Fibroblast of the aortic adventitia (primary cell): ENCODE measurements around the gene ELL2. TPM values are rescaled to one million over a fixed set of nuclear protein-coding genes. Genes with fewer than 3 reads are reported as not detected.

Experiments used
- DNase-seq: peaks from one replicate; pipeline ENCODE4 v3.0.0-alpha.2; 2010; ENCODE audit warnings: low read depth
- H3K4me3 ChIP-seq: 2 replicates; pipeline ENCODE4 v1.5.1; 2011; ENCODE audit warnings: low read depth, mild to moderate bottlenecking, control low read depth, low read length, moderate library complexity
- total RNA-seq: library from RNA; depleted of rRNA; stranded (reverse); fragments of >200 nt; gene quantifications from 2 replicates; pipeline ENCODE4 v1.2.3, GENCODE V29; 2012; ENCODE audit warnings: low replicate concordance
- TF ChIP-seq, protein P1 (sequence below): IDR thresholded peaks from 2 replicates; pipeline ENCODE4 v1.5.1; 2011; ENCODE audit warnings: mild to moderate bottlenecking, low read length, control low read depth, inconsistent platforms; ENCODE audit not compliant: insufficient read depth

ELL2 gene
- total RNA-seq, 1 donor = 51.1 TPM

DNA sequence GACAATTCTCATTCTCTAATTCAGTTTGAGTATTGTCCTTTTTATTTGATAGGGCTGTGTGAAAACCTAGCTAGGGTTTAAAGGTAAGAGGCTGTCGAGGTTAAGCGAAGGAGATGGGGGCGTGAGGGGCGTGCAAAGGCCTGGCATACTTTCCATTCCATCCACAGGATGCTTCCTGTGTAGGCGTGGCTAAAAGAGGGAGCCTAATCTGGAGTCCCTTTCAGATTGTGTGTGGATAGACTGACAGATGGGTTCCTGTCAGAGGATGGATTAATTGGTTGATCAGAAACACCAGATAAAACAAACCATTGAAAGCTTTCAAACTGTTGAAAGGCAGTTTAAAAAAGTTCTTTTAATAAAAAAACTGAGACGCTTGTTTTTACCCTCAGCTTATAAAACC lies 1.1 kb upstream of the ELL2 start:
- no peak for DNase-seq
- H3K4me3 ChIP-seq = no peak overlapping the region
- TF ChIP-seq, protein P1, sequence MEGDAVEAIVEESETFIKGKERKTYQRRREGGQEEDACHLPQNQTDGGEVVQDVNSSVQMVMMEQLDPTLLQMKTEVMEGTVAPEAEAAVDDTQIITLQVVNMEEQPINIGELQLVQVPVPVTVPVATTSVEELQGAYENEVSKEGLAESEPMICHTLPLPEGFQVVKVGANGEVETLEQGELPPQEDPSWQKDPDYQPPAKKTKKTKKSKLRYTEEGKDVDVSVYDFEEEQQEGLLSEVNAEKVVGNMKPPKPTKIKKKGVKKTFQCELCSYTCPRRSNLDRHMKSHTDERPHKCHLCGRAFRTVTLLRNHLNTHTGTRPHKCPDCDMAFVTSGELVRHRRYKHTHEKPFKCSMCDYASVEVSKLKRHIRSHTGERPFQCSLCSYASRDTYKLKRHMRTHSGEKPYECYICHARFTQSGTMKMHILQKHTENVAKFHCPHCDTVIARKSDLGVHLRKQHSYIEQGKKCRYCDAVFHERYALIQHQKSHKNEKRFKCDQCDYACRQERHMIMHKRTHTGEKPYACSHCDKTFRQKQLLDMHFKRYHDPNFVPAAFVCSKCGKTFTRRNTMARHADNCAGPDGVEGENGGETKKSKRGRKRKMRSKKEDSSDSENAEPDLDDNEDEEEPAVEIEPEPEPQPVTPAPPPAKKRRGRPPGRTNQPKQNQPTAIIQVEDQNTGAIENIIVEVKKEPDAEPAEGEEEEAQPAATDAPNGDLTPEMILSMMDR = no peak

DNA sequence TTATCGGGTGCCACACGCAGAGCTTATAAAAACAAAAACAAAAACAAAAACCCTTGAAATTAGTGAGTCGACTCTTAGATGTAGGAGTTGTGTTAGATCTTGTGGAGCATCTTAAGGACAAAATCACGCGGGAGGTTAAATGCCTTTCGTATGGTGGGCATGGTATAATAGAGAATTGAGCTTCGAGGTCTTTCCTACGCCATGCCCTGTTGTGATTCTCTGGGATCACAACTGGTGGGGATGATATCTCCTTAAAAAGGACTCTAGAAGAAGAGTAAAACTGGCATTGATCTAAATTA lies 773 bp upstream of the ELL2 start:
- no peak for DNase-seq
- peak overlapping the region; percentile 97 for H3K4me3 ChIP-seq
- TF ChIP-seq, protein P1 = no peak

DNA sequence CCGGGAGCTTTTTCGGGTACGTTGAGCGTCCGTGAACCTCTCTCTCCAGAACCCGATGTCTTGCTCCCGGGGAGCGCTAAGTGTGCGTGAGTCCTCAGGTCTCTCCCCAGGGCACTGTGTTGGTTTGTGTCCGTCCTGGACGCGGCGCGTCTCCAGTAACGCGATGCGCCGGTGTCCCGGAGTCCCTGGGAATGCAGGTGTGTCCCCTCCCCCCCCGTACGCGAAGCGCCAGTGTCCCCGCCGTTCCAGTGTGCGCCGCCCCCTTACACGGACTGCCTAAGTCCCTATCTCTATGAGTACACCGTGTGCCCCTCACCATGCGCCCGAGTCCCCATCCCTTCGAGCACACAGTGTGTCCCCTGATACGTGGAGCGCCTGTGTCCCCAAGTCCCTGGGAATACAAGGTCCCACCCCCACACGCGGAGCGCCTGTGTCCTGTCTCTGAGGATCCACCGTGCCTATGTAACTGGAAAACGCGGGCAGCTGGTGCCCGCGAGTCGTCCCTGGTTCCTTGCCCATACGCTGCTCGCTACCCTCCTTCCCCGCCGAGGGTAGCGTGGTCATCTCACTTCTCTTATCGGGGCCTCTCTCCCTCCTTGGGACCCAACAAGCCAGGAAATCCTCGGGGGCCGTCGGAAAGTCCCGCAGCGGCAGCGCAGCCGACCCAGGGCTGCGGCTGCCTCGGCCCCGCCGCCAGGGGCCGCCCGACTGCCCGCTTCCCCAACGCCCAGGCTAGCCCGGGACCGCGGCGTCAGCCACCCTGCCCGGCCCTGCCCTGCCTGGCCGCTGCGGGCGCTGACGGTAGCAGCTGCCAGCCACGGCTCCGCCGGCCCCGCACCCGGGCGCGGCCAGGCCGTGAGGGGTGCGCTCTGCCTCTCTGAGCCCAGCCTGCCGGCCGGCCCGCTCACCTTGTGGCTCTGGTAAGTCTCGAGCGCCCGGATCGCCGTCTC lies 709 bp downstream of the ELL2 start:
- H3K4me3 ChIP-seq = peak overlapping the region; percentile 97
- TF ChIP-seq, protein P1 = peak; percentile 52
- peak; percentile 78 for DNase-seq

DNA sequence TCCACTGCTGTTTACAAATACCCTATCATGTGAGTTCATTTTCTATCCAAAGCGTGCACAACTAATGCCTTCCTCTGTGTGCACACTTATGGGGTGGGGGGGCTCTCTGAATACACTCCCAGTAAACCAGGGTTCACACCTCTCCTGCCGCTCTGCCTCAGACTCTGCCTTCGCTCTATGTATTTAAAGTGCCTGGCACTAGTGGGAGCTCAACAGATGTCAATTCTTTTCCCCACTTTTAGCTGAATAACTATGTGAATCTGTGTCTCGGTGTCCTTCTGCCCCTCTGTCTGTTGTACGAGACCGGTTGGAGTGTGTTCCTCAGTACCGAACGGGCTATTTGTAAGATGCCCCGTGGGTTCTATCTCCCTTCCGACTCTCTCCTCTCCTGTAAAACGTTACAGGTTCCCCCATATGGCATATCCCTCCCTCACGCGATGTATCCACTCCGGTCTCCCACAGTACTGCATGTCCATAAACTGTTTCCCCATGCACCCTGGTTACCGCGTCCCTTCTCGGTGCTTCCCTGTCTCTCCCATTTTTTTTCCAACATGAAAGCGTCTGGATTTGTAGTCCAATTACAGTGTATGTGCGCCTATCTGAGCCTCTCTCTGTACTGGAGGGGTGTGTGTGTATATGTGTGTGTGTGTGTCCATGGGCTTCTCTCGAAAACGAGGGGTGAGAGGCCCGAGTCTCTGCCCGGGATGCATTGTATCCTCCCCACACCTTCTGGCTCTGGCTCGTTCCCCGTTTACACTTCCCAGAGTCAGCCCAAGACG lies 1.6 kb downstream of the ELL2 start:
- TF ChIP-seq, protein P1 = peak; percentile 4
- H3K4me3 ChIP-seq = peak overlapping the region; percentile 97
- peak; percentile 69 for DNase-seq

DNA sequence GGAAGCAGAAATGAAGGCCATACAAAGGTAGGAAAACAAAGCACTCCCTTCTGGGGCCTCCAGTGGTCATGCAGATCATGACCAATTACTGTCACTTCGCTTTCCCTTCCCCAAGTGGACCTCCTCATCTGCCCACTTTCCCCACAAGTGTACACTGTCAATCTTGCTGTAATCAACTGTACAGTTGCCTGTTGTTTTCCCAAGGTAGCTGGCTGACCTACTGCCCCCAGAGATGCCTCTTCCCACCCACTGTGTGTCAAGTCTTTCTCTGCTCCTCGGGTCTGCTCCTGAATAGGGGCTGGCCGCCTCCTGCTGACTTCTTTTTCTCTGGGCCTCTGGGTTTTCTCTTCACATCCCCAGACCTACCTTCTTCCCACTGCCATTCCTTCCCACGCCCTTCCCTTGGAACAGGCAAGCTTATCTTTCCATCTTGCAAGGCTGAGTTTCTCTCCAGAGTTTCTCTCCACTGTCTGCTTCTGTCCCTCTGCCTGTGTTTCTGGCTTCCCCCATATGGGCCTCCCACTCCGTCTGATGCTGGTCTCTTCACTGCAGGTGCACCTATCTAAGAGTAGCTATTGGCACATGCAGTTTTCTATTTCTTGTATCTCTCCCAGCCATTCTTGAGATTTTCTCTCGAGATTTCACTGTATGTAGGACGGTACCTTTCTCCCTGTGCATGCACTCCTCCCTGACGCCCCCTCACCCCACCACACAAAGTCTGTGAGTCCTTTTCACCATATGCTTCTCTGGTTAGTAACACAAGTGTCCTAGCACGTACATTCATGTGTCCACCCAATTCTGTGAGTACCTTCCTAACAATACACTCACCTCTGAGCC lies 2.4 kb downstream of the ELL2 start:
- TF ChIP-seq, protein P1 = peak; percentile 6
- H3K4me3 ChIP-seq = peak overlapping the region; percentile 97
- DNase-seq = peak; percentile 39

DNA sequence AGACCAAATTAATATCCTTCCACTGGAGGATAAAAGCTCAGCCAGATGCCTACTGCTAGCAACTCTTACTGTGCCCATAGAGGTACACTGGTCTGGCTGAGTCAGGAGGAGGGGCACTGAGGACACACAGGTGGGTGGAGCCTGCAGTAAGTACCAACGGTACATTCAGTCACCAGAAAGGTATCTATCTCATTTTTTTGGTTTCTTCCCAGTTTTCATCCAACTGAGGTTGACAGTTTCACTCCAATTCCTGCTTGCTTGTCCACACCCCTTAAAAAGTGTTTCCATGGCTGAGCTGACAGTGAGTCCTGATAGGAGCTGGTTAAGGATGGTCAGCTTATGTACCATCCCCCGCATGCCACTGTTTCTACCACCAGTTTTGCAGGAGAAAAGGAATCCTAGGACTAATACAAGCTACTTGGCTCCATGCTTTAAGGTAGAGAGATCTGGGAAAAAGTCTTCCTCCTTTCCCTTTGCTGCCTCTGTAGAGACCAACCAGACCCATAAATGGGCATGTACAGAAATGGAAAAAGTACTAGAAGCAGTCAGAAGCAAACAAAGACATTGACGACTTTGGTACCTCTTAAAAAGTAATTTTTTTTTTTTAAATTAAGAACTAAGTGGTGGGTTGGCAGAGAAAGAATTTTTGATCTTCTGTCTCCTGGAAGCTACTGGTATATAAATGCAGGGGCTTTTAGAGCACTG lies 3.2 kb downstream of the ELL2 start:
- no peak for DNase-seq
- TF ChIP-seq, protein P1 = no peak
- H3K4me3 ChIP-seq = peak overlapping the region; percentile 97
